Right lobe of liver (tissue), 6 donors: Measurements from ENCODE around the gene RPS14. TPM values are rescaled to one million over a fixed set of nuclear protein-coding genes. Genes with fewer than 3 reads are reported as not detected.
A peak's percentile ranks its signal among the peaks of the same experiment; 100 is the strongest.

Source experiments
- ATAC-seq, 4 donors: fragments of 200-7000 bp; cut with Tn5 transposase; one replicate each; pipeline ENCODE4 v1.9.1; 2020; ENCODE audit warnings: mild to moderate bottlenecking in 4 of 4, moderate library complexity in 4 of 4
- DNase-seq, 3 donors: peaks; one replicate each; pipeline ENCODE4 v3.0.0-alpha.2; 2020
- H3K27ac ChIP-seq, 3 donors: fragments of 200-600 bp; one replicate each; pipeline ENCODE4 v1.8.0; 2022
- H3K27me3 ChIP-seq, 2 donors: fragments of 200-600 bp; one replicate each; pipeline ENCODE4 v1.8.0; 2022
- H3K36me3 ChIP-seq, 4 donors: fragments of 200-600 bp; sonication (generic) in 1 of 4; one replicate each; pipeline versions ENCODE4 v1.5.1 to v1.8.0; 2017 to 2022; ENCODE audit warnings: control low read depth in 1 of 4
- H3K4me1 ChIP-seq, 4 donors: fragments of 200-600 bp; sonication (generic) in 1 of 4; one replicate each; pipeline versions ENCODE4 v1.5.1 to v1.8.0; 2017 to 2022; ENCODE audit warnings: control low read depth in 1 of 4
- H3K4me3 ChIP-seq, 3 donors: fragments of 200-600 bp; one replicate each; pipeline ENCODE4 v1.8.0; 2022
- H3K9me3 ChIP-seq, 4 donors: fragments of 200-600 bp; sonication (generic) in 1 of 4; one replicate each; pipeline versions ENCODE4 v1.5.1 to v1.8.0; 2017 to 2022; ENCODE audit warnings: control low read depth in 1 of 4
- CTCF ChIP-seq, 4 donors: fragments of 200-600 bp in 3 of 4; fragments of 450-650 bp in 1 of 4; IDR thresholded peaks; one replicate each; pipeline versions ENCODE4 v1.5.1 to v1.8.0; 2016 to 2022; ENCODE audit warnings: antibody characterized with exemption in 4 of 4, mild to moderate bottlenecking in 2 of 4
- POLR2A ChIP-seq: fragments of 450-650 bp; IDR thresholded peaks from one replicate; pipeline ENCODE4 v1.6.1; 2017; ENCODE audit warnings: antibody characterized with exemption, mild to moderate bottlenecking
- WGBS: methylation state at CpG from one replicate; pipeline ENCODE4 v1.1.6; 2018; ENCODE audit warnings: low coverage, low lambda C conversion rate; ENCODE audit not compliant: insufficient coverage; ENCODE audit errors: missing lambda C conversion rate; 5-methylcytosine and 5-hydroxymethylcytosine counted together
- intact Hi-C, 2 donors: fragments of 100-400 bp; cut with DNase I; formaldehyde crosslinking; loops; one replicate each; pipeline versions ENCODE4 v1.11.2 to v1.14.1; 2022
- total RNA-seq, 6 experiments: library from RNA; depleted of rRNA in 2 of 6; stranded (reverse); fragments of >200 nt in 2 of 6; fragmentation: NEBNext Ultra II Directional in 3 of 6; extraction: Animal tissue kit (Norgen Biotek cat#: 25700) in 3 of 6; gene quantifications; one replicate each; pipeline versions ENCODE4 v1.1.0 to v1.2.4, GENCODE V29; 2016 to 2023
- donor health status: DM: no; HTN: yes; CAD: no.
- donor health status: DM: no; HTN: no; CAD: no.
- donor health status: DM: no; HTN: no; CAD: no.
- donor health status: DM: no; HTN: yes; CAD: no.
- donor health status: DM: no; HTN: yes; CAD: no.

The RPS14 gene
- total RNA-seq, 6 experiments from 2014 or later = 573 to 800 (median 663) TPM

DNA sequence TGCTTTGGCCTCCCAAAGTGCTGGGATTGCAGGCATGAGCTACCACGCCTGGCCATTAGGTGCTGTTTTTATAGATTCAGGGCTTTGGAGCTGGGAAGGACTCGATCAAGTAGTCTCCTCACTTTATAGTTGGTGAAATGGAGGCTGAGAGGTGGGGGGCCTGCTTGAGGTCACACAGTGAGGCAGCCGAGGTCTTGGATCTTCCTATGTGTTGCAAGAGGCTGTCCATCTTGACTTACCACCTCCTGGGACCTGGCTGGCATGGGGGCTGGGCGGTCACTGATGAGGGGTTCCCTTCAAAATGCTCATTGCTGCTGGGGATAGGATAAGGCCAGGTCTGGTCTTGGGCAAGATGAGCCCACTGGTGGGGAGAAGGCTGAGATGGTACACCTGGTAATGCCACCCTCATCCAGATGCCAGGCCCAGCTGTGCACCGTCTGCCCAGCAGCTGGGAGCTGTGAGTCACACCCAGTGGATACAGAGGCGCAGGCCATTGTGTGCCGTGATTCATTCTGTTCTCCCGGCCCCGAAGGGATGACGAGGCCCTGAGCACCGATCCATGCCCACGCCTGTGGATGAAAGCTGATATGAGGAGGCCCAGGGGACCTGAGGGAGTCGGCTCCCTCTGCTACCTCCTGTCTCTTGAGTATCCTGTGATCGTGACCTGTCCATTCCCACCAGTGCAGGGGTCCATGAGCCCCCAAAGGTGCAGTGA lies 47.9 kb upstream of the RPS14 start:
- intact Hi-C loops = no loop called here
- Histone ChIP-seq H3K27me3 (no peaks in the 10 kb centered on the region), H3K36me3 (peaks cover 0 to 10% (median 3%) of the 10 kb centered on the region in 4 donors), H3K27ac (peak overlapping the region; percentile 1 to 56 (median 47)), H3K4me1 (peaks cover 2 to 71% (median 36%) of the 10 kb centered on the region in 4 donors), H3K4me3 (no peak overlapping the region), H3K9me3 (no peaks in the 10 kb centered on the region)
- TF ChIP-seq POLR2A (no peak), CTCF (IDR thresholded peaks at IDR 0.05) (no peak)
- DNase-seq = no peak
- WGBS = 74% methylated on average over 9 of the region's 14 CpGs
- peak in 3 of 4 donors; percentile 6 to 60 (median 47) for ATAC-seq

- intact Hi-C loops = no loop called here
- H3K4me1 ChIP-seq = peaks cover 2 to 75% (median 35%) of the 10 kb centered on the region in 4 donors
- H3K9me3 ChIP-seq = no peaks in the 10 kb centered on the region
- H3K27me3 ChIP-seq = no peaks in the 10 kb centered on the region
- TF ChIP-seq CTCF (IDR thresholded peaks at IDR 0.05) = no peak
- TF ChIP-seq POLR2A = no peak
- no peak overlapping the region for H3K4me3 ChIP-seq
- DNase-seq = no peak
- peak in 1 of 4 donors; percentile 8 for ATAC-seq
- peak overlapping the region in 2 of 3 donors; percentile 37 to 47 for H3K27ac ChIP-seq
- 57% methylated on average over 1 of the region's 4 CpGs for WGBS
- peaks cover 0 to 17% (median 6%) of the 10 kb centered on the region in 4 donors for H3K36me3 ChIP-seq
Observed at GRCh38 chr5:150496534-150496933, 47.0 kb upstream of the RPS14 start.

DNA sequence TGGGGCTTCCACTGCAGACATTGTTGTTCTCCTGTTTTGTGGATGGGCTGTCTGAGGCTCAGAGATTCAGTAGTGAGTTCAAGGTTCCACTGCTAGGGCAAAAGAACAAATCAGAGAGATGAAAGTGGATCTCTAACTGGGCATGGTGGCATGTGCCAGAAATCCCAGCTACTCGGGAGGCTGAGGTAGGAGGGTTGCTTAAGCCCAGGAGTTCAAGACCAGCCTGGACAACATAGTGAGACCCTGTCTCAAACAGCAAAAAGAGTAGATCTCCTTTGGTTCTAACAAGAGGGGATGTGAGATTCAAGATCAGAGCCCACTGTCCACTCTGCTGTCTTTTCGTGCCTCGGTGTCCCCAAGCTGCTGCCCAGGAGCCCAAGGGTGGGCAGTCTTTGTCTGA lies 46.6 kb upstream of the RPS14 start:
- H3K4me1 ChIP-seq = peaks cover 2 to 74% (median 35%) of the 10 kb centered on the region in 4 donors
- H3K4me3 ChIP-seq = no peak overlapping the region
- DNase-seq (no peak), ATAC-seq (no peak)
- H3K27me3 ChIP-seq = no peaks in the 10 kb centered on the region
- intact Hi-C loops = no loop called here
- 25% methylated on average over 1 of the region's 3 CpGs for WGBS
- no peaks in the 10 kb centered on the region for H3K9me3 ChIP-seq
- peaks cover 0 to 16% (median 6%) of the 10 kb centered on the region in 4 donors for H3K36me3 ChIP-seq
- peak overlapping the region in 2 of 3 donors; percentile 37 to 47 for H3K27ac ChIP-seq
- TF ChIP-seq POLR2A = no peak
- TF ChIP-seq CTCF (IDR thresholded peaks at IDR 0.05) = no peak

GRCh38 chr5:150492621-150493020 lies 43.1 kb upstream of the RPS14 start:
- intact Hi-C loops = no loop called here
- WGBS = 30% methylated on average over 2 of the region's 6 CpGs

More at GRCh38 chr5:150492621-150493020, 43.1 kb upstream of the RPS14 start:
- Histone ChIP-seq H3K4me3 (no peak overlapping the region), H3K4me1 (peaks cover 4 to 74% (median 35%) of the 10 kb centered on the region in 4 donors), H3K36me3 (peaks cover 0 to 19% (median 9%) of the 10 kb centered on the region in 4 donors), H3K27ac (no peak overlapping the region), H3K9me3 (no peaks in the 10 kb centered on the region), H3K27me3 (no peaks in the 10 kb centered on the region)
- TF ChIP-seq POLR2A (no peak), CTCF (IDR thresholded peaks at IDR 0.05) (no peak)
- ATAC-seq = peak in 1 of 4 donors; percentile 14
- DNase-seq = no peak
